ENCODE measurements around the gene ENTPD5.
"Not testable (repeated sequence)": the region's sequence is repeated elsewhere in the genome, so short reads cannot be mapped to it uniquely, and the experiment has no call there.

ENTPD5 gene

GRCh38 chr14:74022346-74022745, 3.3 kb upstream of the ENTPD5 start:
- TF ChIP-seq CTCF (IDR thresholded peaks at IDR 0.05) (no peak), ZFX (IDR thresholded peaks at IDR 0.05; ENCODE audit: borderline replicate concordance) (no peak)
- H3K27ac ChIP-seq = no peak overlapping the region

GRCh38 chr14:74019408-74020137, 485 bp upstream of the ENTPD5 start:
- TF ChIP-seq ZFX (IDR thresholded peaks at IDR 0.05; ENCODE audit: borderline replicate concordance) (no peak), CTCF (IDR thresholded peaks at IDR 0.05) (no peak)
- peak overlapping the region; percentile 84 for H3K27ac ChIP-seq

- H3K27ac ChIP-seq = peak overlapping the region; percentile 84
- no peak for TF ChIP-seq CTCF (IDR thresholded peaks at IDR 0.05)
- TF ChIP-seq ZFX (IDR thresholded peaks at IDR 0.05; ENCODE audit: borderline replicate concordance) = no peak
Measured at GRCh38 chr14:74018174-74018585, 908 bp downstream of the ENTPD5 start.

DNA sequence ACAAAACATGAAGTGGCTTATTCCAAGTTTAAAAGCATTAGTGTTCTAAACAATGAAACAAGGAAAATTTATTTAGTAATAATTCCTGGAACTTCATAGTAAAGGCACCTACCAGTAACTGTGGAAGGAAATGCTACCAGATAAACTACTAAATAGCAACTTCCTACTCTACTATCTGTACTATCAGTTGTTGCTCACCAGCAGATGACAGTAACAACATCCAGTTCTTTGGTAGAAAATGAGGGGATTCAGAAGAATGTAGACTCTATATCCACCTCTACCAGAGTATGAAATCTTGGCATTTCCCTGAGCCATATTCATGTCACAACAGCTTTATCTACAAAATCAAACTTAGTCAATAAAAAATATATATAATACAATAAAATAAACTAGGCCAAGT, 3.1 kb downstream of the ENTPD5 start:
- no peak overlapping the region for H3K27ac ChIP-seq
- TF ChIP-seq CTCF (IDR thresholded peaks at IDR 0.05) (no peak), ZFX (IDR thresholded peaks at IDR 0.05; ENCODE audit: borderline replicate concordance) (no peak)

- TF ChIP-seq ZFX (IDR thresholded peaks at IDR 0.05; ENCODE audit: borderline replicate concordance) (no peak), CTCF (IDR thresholded peaks at IDR 0.05) (no peak)
- H3K27ac ChIP-seq = peak overlapping the region; percentile 17; the same call in 1 of the 2 replicates
Measured at GRCh38 chr14:74015176-74015575, 3.9 kb downstream of the ENTPD5 start.

GRCh38 chr14:74014299-74014698, 4.8 kb downstream of the ENTPD5 start:
- peak overlapping the region; percentile 17 for H3K27ac ChIP-seq
- TF ChIP-seq CTCF (IDR thresholded peaks at IDR 0.05) (no peak), ZFX (IDR thresholded peaks at IDR 0.05; ENCODE audit: borderline replicate concordance) (no peak)

GRCh38 chr14:74008843-74009499, 10.1 kb downstream of the ENTPD5 start:
- TF ChIP-seq CTCF (IDR thresholded peaks at IDR 0.05) (no peak), ZFX (IDR thresholded peaks at IDR 0.05; ENCODE audit: borderline replicate concordance) (no peak)
- no peak overlapping the region for H3K27ac ChIP-seq

GRCh38 chr14:74005664-74006063, 13.4 kb downstream of the ENTPD5 start:
- not testable (repeated sequence) for H3K27ac ChIP-seq

Measured in 22Rv1 (cell line).